Prostate gland (tissue), 2 donors: Measurements from ENCODE around the gene CEP112.

Experiments
- CTCF ChIP-seq, 4 experiments: fragments of 200-600 bp in 2 of 4; fragments of 450-650 bp in 2 of 4; sonication (generic) in 2 of 4; IDR thresholded peaks; 1 replicate in 3 of 4; 2 replicates in 1 of 4; pipeline ENCODE4 v1.5.1; 2016 to 2019; ENCODE audit warnings: antibody characterized with exemption in 4 of 4, mild to moderate bottlenecking in 2 of 4, moderate library complexity in 2 of 4
- POLR2A ChIP-seq: fragments of 450-650 bp; IDR thresholded peaks from one replicate; pipeline ENCODE4 v1.6.1; 2016; ENCODE audit warnings: antibody characterized with exemption, mild to moderate bottlenecking
- POLR2AphosphoS5 ChIP-seq: sonication (generic); formaldehyde crosslinking; IDR thresholded peaks from one replicate; pipeline ENCODE4 v1.6.1; 2017; ENCODE audit warnings: antibody characterized with exemption

- TF ChIP-seq CTCF (IDR thresholded peaks at IDR 0.05) (no peak), POLR2AphosphoS5 (no peak), POLR2A (no peak)
Measured at GRCh38 chr17:65848751-65849150, 343.2 kb downstream of the CEP112 start.
